K562 (cell line): ENCODE measurements around the gene EML6. TPM values are rescaled to one million over a fixed set of nuclear protein-coding genes. Genes with fewer than 3 reads are reported as not detected.

Experiments used
- POLR2AphosphoS2 ChIP-seq: IDR thresholded peaks from 2 replicates; pipeline ENCODE4 v1.6.1; 2012; ENCODE audit warnings: low read length, improper control_type of control experiment
- SMC3 ChIP-seq: conservative IDR thresholded peaks from 2 replicates; pipeline ENCODE4 v1.6.1; 2011; ENCODE audit warnings: low read depth, low read length, improper control_type of control experiment; ENCODE audit not compliant: insufficient read depth
- TCF7 ChIP-seq: sonication (generic); IDR thresholded peaks from 2 replicates; pipeline ENCODE4 v1.6.1; 2016; ENCODE audit warnings: antibody characterized with exemption, borderline replicate concordance
- polyA plus RNA-seq, 8 experiments: library from polyadenylated mRNA; depleted of rRNA in 4 of 8; stranded (reverse) in 5 of 8; unstranded in 3 of 8; fragments of >200 nt; fragmentation: Nextera tagmentation in 2 of 8; fragmentation: Illumina TruSeq in 1 of 8; extraction: Ambion mirVana in 2 of 8; extraction: Trizol in 1 of 8; gene quantifications; 2 replicates each; pipeline versions ENCODE4 v1.2.1 to v1.2.3, GENCODE V29; 2011 to 2014; ENCODE audit warnings: inconsistent platforms in 1 of 8, missing spikeins in 1 of 8
- total RNA-seq, 7 experiments: library from RNA; depleted of rRNA in 6 of 7; stranded (reverse); fragments of >200 nt in 6 of 7; fragmentation: Illumina TruSeq in 2 of 7; extraction: Trizol in 2 of 7; gene quantifications; 2 replicates each; pipeline versions ENCODE4 v1.2.1 to v1.2.3, GENCODE V29; 2011 to 2021; ENCODE audit warnings: low replicate concordance in 1 of 7
- TF ChIP-seq, protein P1 (sequence below): fragments of 150-350 bp; IDR thresholded peaks from 2 replicates; pipeline ENCODE4 v1.6.1; 2014; ENCODE audit warnings: low read depth, mild to moderate bottlenecking, low read length, borderline replicate concordance
- TF ChIP-seq, protein P2 (sequence below): IDR thresholded peaks from 2 replicates; pipeline ENCODE4 v1.6.1; 2012; ENCODE audit warnings: low read depth, low read length, improper control_type of control experiment, borderline replicate concordance
- TF ChIP-seq, protein P3 (sequence below): sonication (generic); formaldehyde crosslinking; IDR thresholded peaks from 2 replicates; pipeline ENCODE4 v1.8.1; 2023; ENCODE audit warnings: mild to moderate bottlenecking, missing genetic modification reagents

Gene EML6
- total and polyA plus RNA-seq, 9 of the 15 experiments (the other 6 are each of a cell fraction or from before 2014, with no cell fraction given) = 0.07 to 0.56 (median 0.25) TPM

DNA sequence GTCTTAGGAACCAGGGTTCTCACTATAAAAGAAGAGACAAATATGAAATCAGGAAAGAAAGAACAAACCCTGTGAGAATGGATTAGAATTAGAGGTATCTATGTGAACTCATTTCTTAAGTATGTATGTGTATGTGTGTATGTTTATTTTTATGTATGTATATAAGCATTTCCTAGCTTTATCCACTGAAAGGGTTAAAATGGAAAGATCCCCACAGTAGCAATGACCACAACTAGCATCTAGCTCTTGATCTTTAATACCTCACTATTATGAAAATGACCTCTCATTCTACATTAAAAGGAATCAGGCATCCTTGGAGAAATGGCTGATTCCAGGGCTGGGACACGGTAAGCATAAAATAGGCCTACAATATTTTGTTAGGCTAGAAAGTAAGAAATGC is 295.2 kb downstream of the EML6 start (continued):
- TF ChIP-seq, protein P1, sequence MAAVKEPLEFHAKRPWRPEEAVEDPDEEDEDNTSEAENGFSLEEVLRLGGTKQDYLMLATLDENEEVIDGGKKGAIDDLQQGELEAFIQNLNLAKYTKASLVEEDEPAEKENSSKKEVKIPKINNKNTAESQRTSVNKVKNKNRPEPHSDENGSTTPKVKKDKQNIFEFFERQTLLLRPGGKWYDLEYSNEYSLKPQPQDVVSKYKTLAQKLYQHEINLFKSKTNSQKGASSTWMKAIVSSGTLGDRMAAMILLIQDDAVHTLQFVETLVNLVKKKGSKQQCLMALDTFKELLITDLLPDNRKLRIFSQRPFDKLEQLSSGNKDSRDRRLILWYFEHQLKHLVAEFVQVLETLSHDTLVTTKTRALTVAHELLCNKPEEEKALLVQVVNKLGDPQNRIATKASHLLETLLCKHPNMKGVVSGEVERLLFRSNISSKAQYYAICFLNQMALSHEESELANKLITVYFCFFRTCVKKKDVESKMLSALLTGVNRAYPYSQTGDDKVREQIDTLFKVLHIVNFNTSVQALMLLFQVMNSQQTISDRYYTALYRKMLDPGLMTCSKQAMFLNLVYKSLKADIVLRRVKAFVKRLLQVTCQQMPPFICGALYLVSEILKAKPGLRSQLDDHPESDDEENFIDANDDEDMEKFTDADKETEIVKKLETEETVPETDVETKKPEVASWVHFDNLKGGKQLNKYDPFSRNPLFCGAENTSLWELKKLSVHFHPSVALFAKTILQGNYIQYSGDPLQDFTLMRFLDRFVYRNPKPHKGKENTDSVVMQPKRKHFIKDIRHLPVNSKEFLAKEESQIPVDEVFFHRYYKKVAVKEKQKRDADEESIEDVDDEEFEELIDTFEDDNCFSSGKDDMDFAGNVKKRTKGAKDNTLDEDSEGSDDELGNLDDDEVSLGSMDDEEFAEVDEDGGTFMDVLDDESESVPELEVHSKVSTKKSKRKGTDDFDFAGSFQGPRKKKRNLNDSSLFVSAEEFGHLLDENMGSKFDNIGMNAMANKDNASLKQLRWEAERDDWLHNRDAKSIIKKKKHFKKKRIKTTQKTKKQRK = no peak
- TF ChIP-seq TCF7 (no peak), POLR2AphosphoS2 (0 out of 2 replicates have a peak, but pooled peaks have one; percentile 12), SMC3 (no peak)
- TF ChIP-seq, protein P2, sequence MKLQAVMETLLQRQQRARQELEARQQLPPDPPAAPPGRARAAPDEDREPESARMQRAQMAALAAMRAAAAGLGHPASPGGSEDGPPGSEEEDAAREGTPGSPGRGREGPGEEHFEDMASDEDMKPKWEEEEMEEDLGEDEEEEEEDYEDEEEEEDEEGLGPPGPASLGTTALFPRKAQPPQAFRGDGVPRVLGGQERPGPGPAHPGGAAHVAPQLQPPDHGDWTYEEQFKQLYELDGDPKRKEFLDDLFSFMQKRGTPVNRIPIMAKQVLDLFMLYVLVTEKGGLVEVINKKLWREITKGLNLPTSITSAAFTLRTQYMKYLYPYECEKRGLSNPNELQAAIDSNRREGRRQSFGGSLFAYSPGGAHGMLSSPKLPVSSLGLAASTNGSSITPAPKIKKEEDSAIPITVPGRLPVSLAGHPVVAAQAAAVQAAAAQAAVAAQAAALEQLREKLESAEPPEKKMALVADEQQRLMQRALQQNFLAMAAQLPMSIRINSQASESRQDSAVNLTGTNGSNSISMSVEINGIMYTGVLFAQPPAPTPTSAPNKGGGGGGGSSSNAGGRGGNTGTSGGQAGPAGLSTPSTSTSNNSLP = no peak
- TF ChIP-seq, protein P3, sequence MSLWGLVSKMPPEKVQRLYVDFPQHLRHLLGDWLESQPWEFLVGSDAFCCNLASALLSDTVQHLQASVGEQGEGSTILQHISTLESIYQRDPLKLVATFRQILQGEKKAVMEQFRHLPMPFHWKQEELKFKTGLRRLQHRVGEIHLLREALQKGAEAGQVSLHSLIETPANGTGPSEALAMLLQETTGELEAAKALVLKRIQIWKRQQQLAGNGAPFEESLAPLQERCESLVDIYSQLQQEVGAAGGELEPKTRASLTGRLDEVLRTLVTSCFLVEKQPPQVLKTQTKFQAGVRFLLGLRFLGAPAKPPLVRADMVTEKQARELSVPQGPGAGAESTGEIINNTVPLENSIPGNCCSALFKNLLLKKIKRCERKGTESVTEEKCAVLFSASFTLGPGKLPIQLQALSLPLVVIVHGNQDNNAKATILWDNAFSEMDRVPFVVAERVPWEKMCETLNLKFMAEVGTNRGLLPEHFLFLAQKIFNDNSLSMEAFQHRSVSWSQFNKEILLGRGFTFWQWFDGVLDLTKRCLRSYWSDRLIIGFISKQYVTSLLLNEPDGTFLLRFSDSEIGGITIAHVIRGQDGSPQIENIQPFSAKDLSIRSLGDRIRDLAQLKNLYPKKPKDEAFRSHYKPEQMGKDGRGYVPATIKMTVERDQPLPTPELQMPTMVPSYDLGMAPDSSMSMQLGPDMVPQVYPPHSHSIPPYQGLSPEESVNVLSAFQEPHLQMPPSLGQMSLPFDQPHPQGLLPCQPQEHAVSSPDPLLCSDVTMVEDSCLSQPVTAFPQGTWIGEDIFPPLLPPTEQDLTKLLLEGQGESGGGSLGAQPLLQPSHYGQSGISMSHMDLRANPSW (CRISPR knock-in tag) = no peak
- TF ChIP-seq, all 486 proteins: peak for 2
